Right lung (tissue), 10 donors: ENCODE results near the gene MINAR1. TPM values are rescaled to one million over a fixed set of nuclear protein-coding genes. Genes with fewer than 3 reads are reported as not detected.
"Not testable (repeated sequence)": the region's sequence is repeated elsewhere in the genome, so short reads cannot be mapped to it uniquely, and the experiment has no call there.

ENCODE experiments used
- DNase-seq, 2 donors: peaks; one replicate each; pipeline ENCODE4 v3.0.0-alpha.2; 2013
- long read RNA-seq, 8 donors: transcript quantifications; one replicate each; lab custom pipeline, GENCODE V29; 2026
- polyA plus RNA-seq, 5 donors: library from polyadenylated mRNA; unstranded; fragments of 120-200 nt; gene quantifications; one replicate each; pipeline versions ENCODE4 v1.2.1 to v1.2.3, GENCODE V29; 2013; ENCODE audit warnings: inconsistent platforms in 1 of 5, low replicate concordance in 1 of 5; ENCODE audit not compliant: insufficient read length in 5 of 5, insufficient read depth in 1 of 5

The MINAR1 gene
- polyA plus RNA-seq: under 1 TPM; 0.65 to 0.93 (median 0.68) TPM
- long read RNA-seq, donor 1: 0 reads
- long read RNA-seq, donor 2: 0 reads
- long read RNA-seq, donor 3: 0 reads
- long read RNA-seq, donor 4: 0 reads
- long read RNA-seq, donor 5: 0 reads
- long read RNA-seq, donor 6: 0 reads
- long read RNA-seq, donor 7: 0 reads
- long read RNA-seq, donor 8: 0 reads

GRCh38 chr15:79431636-79432344, at the start of gene MINAR1:
Gene MINAR1, plus strand, starts transcription at chr15:79432336. Its CDS starts 23,812 bp downstream, at chr15:79456148.
- DNase-seq: peak; percentile 19 to 20

- DNase-seq: no peak
Measured at GRCh38 chr15:79394231-79394630, 37.9 kb upstream of the MINAR1 start.

- no peak for DNase-seq
Measured at GRCh38 chr15:79396850-79397249, 35.3 kb upstream of the MINAR1 start.

- DNase-seq: no peak
Measured at GRCh38 chr15:79397269-79397910, 34.7 kb upstream of the MINAR1 start.

GRCh38 chr15:79399606-79400005, 32.5 kb upstream of the MINAR1 start:
- DNase-seq: no peak

- no peak for DNase-seq
Measured at GRCh38 chr15:79400650-79401049, 31.5 kb upstream of the MINAR1 start.

- no peak for DNase-seq
Measured at GRCh38 chr15:79401301-79401700, 30.8 kb upstream of the MINAR1 start.

GRCh38 chr15:79402136-79402535, 30.0 kb upstream of the MINAR1 start:
- no peak for DNase-seq

- no peak for DNase-seq
Measured at GRCh38 chr15:79403501-79403900, 28.6 kb upstream of the MINAR1 start.

GRCh38 chr15:79406210-79406609, 25.9 kb upstream of the MINAR1 start:
- no peak for DNase-seq

- DNase-seq: no peak
Measured at GRCh38 chr15:79408041-79408440, 24.1 kb upstream of the MINAR1 start.

- no peak for DNase-seq
Measured at GRCh38 chr15:79410237-79410636, 21.9 kb upstream of the MINAR1 start.

GRCh38 chr15:79412010-79412409, 20.1 kb upstream of the MINAR1 start:
- DNase-seq: no peak

GRCh38 chr15:79412429-79412828, 19.7 kb upstream of the MINAR1 start:
- DNase-seq: no peak

- no peak for DNase-seq
Measured at GRCh38 chr15:79416876-79417275, 15.3 kb upstream of the MINAR1 start.

GRCh38 chr15:79418693-79419279, 13.3 kb upstream of the MINAR1 start:
- DNase-seq: no peak

GRCh38 chr15:79425591-79426295, 6.4 kb upstream of the MINAR1 start:
- DNase-seq: no peak

GRCh38 chr15:79426899-79427298, 5.2 kb upstream of the MINAR1 start:
- DNase-seq: not testable (repeated sequence)

- DNase-seq: no peak
Measured at GRCh38 chr15:79427781-79428598, 4.1 kb upstream of the MINAR1 start.

- DNase-seq: no peak
Measured at GRCh38 chr15:79430901-79431635, 1.1 kb upstream of the MINAR1 start.
